K562 (cell line): ENCODE data around the gene E2F3. TPM values are rescaled to one million over a fixed set of nuclear protein-coding genes. Genes with fewer than 3 reads are reported as not detected.

Experiments used
- CHD2 ChIP-seq: IDR thresholded peaks from 2 replicates; pipeline ENCODE4 v1.6.1; 2011; ENCODE audit warnings: low read depth, low read length
- DDX20 ChIP-seq: fragments of 450-650 bp; IDR thresholded peaks from 2 replicates; pipeline ENCODE4 v1.6.1; 2016; ENCODE audit warnings: missing genetic modification characterization, low read depth, mild to moderate bottlenecking, missing compliant biosample characterization, moderate library complexity
- DPF2 ChIP-seq: fragments of 450-650 bp; IDR thresholded peaks from 2 replicates; pipeline ENCODE4 v1.6.1; 2016
- E2F5 ChIP-seq: sonication (generic); formaldehyde crosslinking; IDR thresholded peaks from 2 replicates; pipeline ENCODE4 v1.8.0; 2022; ENCODE audit warnings: mild to moderate bottlenecking, missing genetic modification reagents
- GATAD2B ChIP-seq: fragments of 450-650 bp; IDR thresholded peaks from 2 replicates; pipeline ENCODE4 v1.6.1; 2017; ENCODE audit warnings: mild to moderate bottlenecking, borderline replicate concordance
- GTF3C2 ChIP-seq: IDR thresholded peaks from 3 replicates; pipeline ENCODE4 v1.6.1; 2011; ENCODE audit warnings: borderline replicate concordance, mild to moderate bottlenecking, moderate library complexity; ENCODE audit not compliant: insufficient read length; ENCODE audit errors: extremely low read depth
- HDAC6 ChIP-seq: IDR thresholded peaks from 2 replicates; pipeline ENCODE4 v1.6.1; 2012; ENCODE audit warnings: low read depth, mild to moderate bottlenecking, control low read depth, inconsistent platforms, low read length, moderate library complexity
- HIVEP1 ChIP-seq: fragments of 250-450 bp; sonication (Bioruptor Pico); IDR thresholded peaks from 2 replicates; pipeline ENCODE4 v1.4.0; 2020; ENCODE audit warnings: mild to moderate bottlenecking
- HMG20B ChIP-seq: fragments of 250-450 bp; sonication (Bioruptor Pico); IDR thresholded peaks from 2 replicates; pipeline ENCODE4 v1.5.0; 2021; ENCODE audit warnings: mild to moderate bottlenecking
- ILF3 ChIP-seq: fragments of 450-650 bp; IDR thresholded peaks from 2 replicates; pipeline ENCODE4 v1.6.1; 2018; ENCODE audit warnings: antibody characterized with exemption, mild to moderate bottlenecking, moderate library complexity, borderline replicate concordance
- L3MBTL2 ChIP-seq: fragments of 450-650 bp; IDR thresholded peaks from 2 replicates; pipeline ENCODE4 v1.6.1; 2016; ENCODE audit warnings: mild to moderate bottlenecking, moderate library complexity
- MEIS2 ChIP-seq: fragments of 450-650 bp; IDR thresholded peaks from 2 replicates; pipeline ENCODE4 v1.6.1; 2014; ENCODE audit warnings: mild to moderate bottlenecking; ENCODE audit not compliant: partially characterized antibody
- NKRF ChIP-seq: fragments of 450-650 bp; IDR thresholded peaks from 2 replicates; pipeline ENCODE4 v1.6.1; 2016; ENCODE audit warnings: borderline replicate concordance
- NR2F6 ChIP-seq: fragments of 450-650 bp; formaldehyde crosslinking; IDR thresholded peaks from 2 replicates; pipeline ENCODE4 v1.4.0; 2020; ENCODE audit warnings: mild to moderate bottlenecking
- RAD21 ChIP-seq, 2 experiments: fragments of 250-450 bp in 1 of 2; fragments of 450-650 bp in 1 of 2; sonication (Bioruptor Pico) in 1 of 2; formaldehyde crosslinking in 1 of 2; IDR thresholded peaks in 1 of 2; conservative IDR thresholded peaks in 1 of 2; 2 replicates each; pipeline versions ENCODE4 v1.4.0 to v1.8.0; 2020 to 2022; ENCODE audit warnings: mild to moderate bottlenecking in 2 of 2, moderate library complexity in 1 of 2
- RBFOX2 ChIP-seq: fragments of 200-400 bp; formaldehyde crosslinking; IDR thresholded peaks from 2 replicates; pipeline ENCODE4 v1.6.1; 2017; ENCODE audit warnings: low read depth, mild to moderate bottlenecking, low read length, moderate library complexity
- RBM22 ChIP-seq: fragments of 200-400 bp; formaldehyde crosslinking; IDR thresholded peaks from 2 replicates; pipeline ENCODE4 v1.6.1; 2018; ENCODE audit warnings: low read length, low read depth; ENCODE audit not compliant: poor library complexity, severe bottlenecking
- RFX5 ChIP-seq: IDR thresholded peaks from 2 replicates; pipeline ENCODE4 v1.6.1; 2011; ENCODE audit warnings: low read depth, mild to moderate bottlenecking, improper control_type of control experiment, low read length
- RNF2 ChIP-seq: sonication (generic); IDR thresholded peaks from 2 replicates; pipeline ENCODE4 v1.6.1; 2016
- SIN3B ChIP-seq: fragments of 450-650 bp; IDR thresholded peaks from 2 replicates; pipeline ENCODE4 v1.6.1; 2017; ENCODE audit warnings: low read depth, mild to moderate bottlenecking, moderate library complexity
- STAT5A ChIP-seq: IDR thresholded peaks from 2 replicates; pipeline ENCODE4 v1.6.1; 2012; ENCODE audit warnings: low read length, inconsistent platforms, borderline replicate concordance
- THRAP3 ChIP-seq: fragments of 450-650 bp; IDR thresholded peaks from 2 replicates; pipeline ENCODE4 v1.6.1; 2016; ENCODE audit warnings: mild to moderate bottlenecking, inconsistent platforms, borderline replicate concordance
- YBX1 ChIP-seq: fragments of 450-650 bp; IDR thresholded peaks from 2 replicates; pipeline ENCODE4 v1.7.1; 2016; ENCODE audit warnings: mild to moderate bottlenecking
- ZFP1 ChIP-seq: fragments of 450-650 bp; formaldehyde crosslinking; IDR thresholded peaks from 2 replicates; pipeline ENCODE4 v1.4.0; 2020; ENCODE audit warnings: mild to moderate bottlenecking, mixed read lengths
- ZNF23 ChIP-seq: fragments of 250-450 bp; sonication (Bioruptor Pico); IDR thresholded peaks from 2 replicates; pipeline ENCODE4 v1.4.0; 2020; ENCODE audit warnings: mild to moderate bottlenecking
- ZNF3 ChIP-seq: fragments of 250-450 bp; sonication (Bioruptor Pico); IDR thresholded peaks from 2 replicates; pipeline ENCODE4 v1.5.0; 2021; ENCODE audit warnings: mild to moderate bottlenecking, moderate library complexity
- ZNF561 ChIP-seq: fragments of 450-650 bp; formaldehyde crosslinking; conservative IDR thresholded peaks from 2 replicates; pipeline ENCODE4 v1.4.0; 2020; ENCODE audit warnings: mild to moderate bottlenecking, moderate library complexity
- polyA plus RNA-seq, 8 experiments: library from polyadenylated mRNA; depleted of rRNA in 4 of 8; stranded (reverse) in 5 of 8; unstranded in 3 of 8; fragments of >200 nt; fragmentation: Nextera tagmentation in 2 of 8; fragmentation: Illumina TruSeq in 1 of 8; extraction: Ambion mirVana in 2 of 8; extraction: Trizol in 1 of 8; gene quantifications; 2 replicates each; pipeline versions ENCODE4 v1.2.1 to v1.2.3, GENCODE V29; 2011 to 2014; ENCODE audit warnings: inconsistent platforms in 1 of 8, missing spikeins in 1 of 8
- total RNA-seq, 7 experiments: library from RNA; depleted of rRNA in 6 of 7; stranded (reverse); fragments of >200 nt in 6 of 7; fragmentation: Illumina TruSeq in 2 of 7; extraction: Trizol in 2 of 7; gene quantifications; 2 replicates each; pipeline versions ENCODE4 v1.2.1 to v1.2.3, GENCODE V29; 2011 to 2021; ENCODE audit warnings: low replicate concordance in 1 of 7

E2F3 gene
- total and polyA plus RNA-seq, 9 of the 15 experiments (the other 6 are each of a cell fraction or from before 2014, with no cell fraction given): 11.1 to 44.7 (median 27.2) TPM

- no peak for TF ChIP-seq GTF3C2
- no peak for TF ChIP-seq ILF3
- no peak for TF ChIP-seq ZFP1 (CRISPR knock-in tag)
- no peak for TF ChIP-seq NR2F6 (CRISPR knock-in tag)
- no peak for TF ChIP-seq HMG20B (CRISPR knock-in tag)
- TF ChIP-seq GATAD2B: no peak
- no peak for TF ChIP-seq RBFOX2
- no peak for TF ChIP-seq NKRF
- TF ChIP-seq E2F5 (CRISPR knock-in tag): no peak
- TF ChIP-seq CHD2: no peak
- TF ChIP-seq HDAC6: no peak
- no peak for TF ChIP-seq HIVEP1 (CRISPR knock-in tag)
- no peak for TF ChIP-seq RAD21 (CRISPR knock-in tag; conservative IDR thresholded peaks at IDR 0.05 in 1 of 2, IDR thresholded peaks at IDR 0.05 in 1 of 2)
- no peak for TF ChIP-seq RNF2
- TF ChIP-seq DPF2: 0 out of 2 replicates have a peak, but pooled peaks have one; percentile 48
- TF ChIP-seq ZNF3: no peak
- TF ChIP-seq RFX5: no peak
- no peak for TF ChIP-seq ZNF23 (CRISPR knock-in tag)
- no peak for TF ChIP-seq SIN3B
- no peak for TF ChIP-seq ZNF561
- TF ChIP-seq L3MBTL2: no peak
- no peak for TF ChIP-seq DDX20 (tag)
- no peak for TF ChIP-seq THRAP3
- TF ChIP-seq STAT5A: peak; percentile 78
- TF ChIP-seq MEIS2: no peak
- no peak for TF ChIP-seq YBX1
- TF ChIP-seq RBM22: no peak
Measured at GRCh38 chr6:20352346-20352745, 49.3 kb upstream of the E2F3 start (continued).
